ENCODE measurements around the gene OR2S2. TPM values are rescaled to one million over a fixed set of nuclear protein-coding genes. Genes with fewer than 3 reads are reported as not detected.

Gene OR2S2
- total RNA-seq, 1 experiment from 2014 or later = not detected

GRCh38 chr9:35942286-35942685 lies 15.7 kb downstream of the OR2S2 start:
- Histone ChIP-seq H3K4me3 (ENCODE audit: low read depth, low read length, poor library complexity, severe bottlenecking) (no peak overlapping the region), H3K4me1 (ENCODE audit: insufficient read depth, low read length, poor library complexity, severe bottlenecking) (peaks cover 5% of the 10 kb centered on the region), H3K27ac (ENCODE audit: low read depth, low read length, poor library complexity, severe bottlenecking) (no peak overlapping the region), H3K27me3 (replicated peaks; ENCODE audit: insufficient read depth, low read depth, low read length, poor library complexity) (no peaks in the 10 kb centered on the region), H3K9me3 (ENCODE audit: low read depth, low read length, poor library complexity, severe bottlenecking) (no peaks in the 10 kb centered on the region), H3K36me3 (ENCODE audit: insufficient read depth, low read length, poor library complexity, severe bottlenecking) (no peaks in the 10 kb centered on the region)
- BruUV-seq (replicated peaks) = no TSS peak
- ChIA-PET POLR2A (ENCODE audit: low non-redundant PET) (no interaction called here), CTCF (interaction anchor here (0.7 kb wide), 1 partner anchor 10 kb away, joined by 3 read pairs; no protein-coding TSS in a partner anchor)
- TF ChIP-seq, protein P1, sequence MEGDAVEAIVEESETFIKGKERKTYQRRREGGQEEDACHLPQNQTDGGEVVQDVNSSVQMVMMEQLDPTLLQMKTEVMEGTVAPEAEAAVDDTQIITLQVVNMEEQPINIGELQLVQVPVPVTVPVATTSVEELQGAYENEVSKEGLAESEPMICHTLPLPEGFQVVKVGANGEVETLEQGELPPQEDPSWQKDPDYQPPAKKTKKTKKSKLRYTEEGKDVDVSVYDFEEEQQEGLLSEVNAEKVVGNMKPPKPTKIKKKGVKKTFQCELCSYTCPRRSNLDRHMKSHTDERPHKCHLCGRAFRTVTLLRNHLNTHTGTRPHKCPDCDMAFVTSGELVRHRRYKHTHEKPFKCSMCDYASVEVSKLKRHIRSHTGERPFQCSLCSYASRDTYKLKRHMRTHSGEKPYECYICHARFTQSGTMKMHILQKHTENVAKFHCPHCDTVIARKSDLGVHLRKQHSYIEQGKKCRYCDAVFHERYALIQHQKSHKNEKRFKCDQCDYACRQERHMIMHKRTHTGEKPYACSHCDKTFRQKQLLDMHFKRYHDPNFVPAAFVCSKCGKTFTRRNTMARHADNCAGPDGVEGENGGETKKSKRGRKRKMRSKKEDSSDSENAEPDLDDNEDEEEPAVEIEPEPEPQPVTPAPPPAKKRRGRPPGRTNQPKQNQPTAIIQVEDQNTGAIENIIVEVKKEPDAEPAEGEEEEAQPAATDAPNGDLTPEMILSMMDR (conservative IDR thresholded peaks at IDR 0.05; ENCODE audit: low read depth, low read length) = no peak
- TF ChIP-seq EZH2 (IDR thresholded peaks at IDR 0.05; ENCODE audit: borderline replicate concordance, low read depth, low read length, poor library complexity, severe bottlenecking) = no peak
- no peak for DNase-seq (ENCODE audit: low spot score)
- intact Hi-C loops (cut with micrococcal nuclease; ENCODE audit: unreplicated experiment) = no loop called here

DNA sequence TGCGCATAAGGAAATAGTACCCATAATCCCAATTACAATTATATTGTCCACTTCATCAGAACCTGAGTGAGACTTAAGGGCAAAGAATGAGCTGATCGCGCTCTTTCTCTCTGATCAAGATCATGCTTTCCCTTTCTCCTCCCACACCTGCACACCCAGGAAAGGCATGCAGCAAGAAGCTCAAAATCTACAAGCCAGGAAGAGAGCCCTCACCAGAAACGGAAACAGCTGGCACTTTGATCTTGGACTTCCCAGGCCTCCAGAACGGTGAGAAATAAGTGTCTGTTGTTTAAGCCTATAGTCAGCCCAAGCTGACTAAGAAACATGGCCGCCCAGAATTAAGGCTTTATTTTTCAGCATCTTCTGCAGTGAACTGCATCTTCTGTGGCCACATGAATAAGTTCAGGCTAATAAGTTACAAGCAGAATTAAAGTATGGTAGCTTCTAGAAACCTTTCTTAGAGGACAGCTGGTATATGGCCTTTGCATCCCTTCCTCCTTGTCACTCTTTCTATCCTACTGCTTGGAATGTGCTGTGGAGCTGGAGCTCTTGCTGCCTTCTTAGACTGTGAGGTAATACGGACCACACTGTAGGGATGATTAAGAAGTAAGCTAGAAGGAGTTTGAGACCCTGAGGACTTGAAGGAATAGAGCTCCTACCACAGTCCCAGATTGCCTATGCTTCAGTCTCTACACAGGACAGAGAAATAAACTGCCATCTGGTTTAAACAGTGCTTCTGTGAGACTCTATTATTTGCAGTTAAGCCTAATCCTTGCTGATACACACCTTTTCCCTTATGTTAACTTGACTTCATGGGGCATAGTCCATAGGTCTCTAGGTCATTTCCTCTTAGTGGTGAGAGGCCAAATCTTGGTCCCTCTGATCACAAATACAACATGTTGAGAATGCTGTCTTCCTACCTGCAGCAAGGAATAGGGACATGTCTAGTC lies 17.2 kb downstream of the OR2S2 start:
- ChIA-PET CTCF (no interaction called here), POLR2A (ENCODE audit: low non-redundant PET) (no interaction called here)
- no TSS peak for BruUV-seq (replicated peaks)
- Histone ChIP-seq H3K27ac (ENCODE audit: low read depth, low read length, poor library complexity, severe bottlenecking) (no peak overlapping the region), H3K4me3 (ENCODE audit: low read depth, low read length, poor library complexity, severe bottlenecking) (no peak overlapping the region), H3K27me3 (replicated peaks; ENCODE audit: insufficient read depth, low read depth, low read length, poor library complexity) (no peaks in the 10 kb centered on the region), H3K4me1 (ENCODE audit: insufficient read depth, low read length, poor library complexity, severe bottlenecking) (peaks cover 5% of the 10 kb centered on the region), H3K36me3 (ENCODE audit: insufficient read depth, low read length, poor library complexity, severe bottlenecking) (no peaks in the 10 kb centered on the region), H3K9me3 (ENCODE audit: low read depth, low read length, poor library complexity, severe bottlenecking) (no peaks in the 10 kb centered on the region)
- no peak for TF ChIP-seq EZH2 (IDR thresholded peaks at IDR 0.05; ENCODE audit: borderline replicate concordance, low read depth, low read length, poor library complexity, severe bottlenecking)
- TF ChIP-seq, protein P1 (conservative IDR thresholded peaks at IDR 0.05; ENCODE audit: low read depth, low read length) = no peak
- no peak for DNase-seq (ENCODE audit: low spot score)
- intact Hi-C loops (cut with micrococcal nuclease; ENCODE audit: unreplicated experiment) = no loop called here

DNA sequence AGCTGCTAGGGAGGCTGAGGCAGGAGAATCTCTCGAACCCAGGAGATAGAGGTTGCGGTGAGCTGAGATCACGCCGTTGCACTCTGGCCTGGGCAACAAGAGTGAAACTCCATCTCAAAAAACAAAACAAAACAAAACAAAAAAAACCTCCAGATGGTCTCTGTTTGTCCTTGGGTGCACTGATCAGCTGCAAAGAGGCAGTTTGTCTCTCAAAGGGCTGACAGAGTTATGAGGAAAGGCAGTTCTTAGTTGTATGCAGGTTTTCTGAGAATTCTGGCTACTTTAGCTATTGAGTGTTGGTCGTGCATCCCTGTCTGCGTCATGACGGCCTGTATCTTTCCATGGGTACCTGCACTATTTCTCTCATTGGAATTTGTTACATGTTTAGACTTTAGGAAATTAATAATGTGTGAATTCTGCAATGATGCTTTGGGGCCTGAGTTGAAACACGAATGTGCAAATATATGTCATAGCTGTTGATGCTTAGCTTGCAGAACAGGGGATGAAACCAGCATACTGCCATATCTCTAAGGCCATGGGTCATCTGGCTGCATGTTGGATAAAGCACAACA lies 18.2 kb downstream of the OR2S2 start:
- no peak for DNase-seq (ENCODE audit: low spot score)
- Histone ChIP-seq H3K36me3 (ENCODE audit: insufficient read depth, low read length, poor library complexity, severe bottlenecking) (no peaks in the 10 kb centered on the region), H3K9me3 (ENCODE audit: low read depth, low read length, poor library complexity, severe bottlenecking) (no peaks in the 10 kb centered on the region), H3K4me1 (ENCODE audit: insufficient read depth, low read length, poor library complexity, severe bottlenecking) (no peaks in the 10 kb centered on the region), H3K27ac (ENCODE audit: low read depth, low read length, poor library complexity, severe bottlenecking) (no peak overlapping the region), H3K27me3 (replicated peaks; ENCODE audit: insufficient read depth, low read depth, low read length, poor library complexity) (no peaks in the 10 kb centered on the region), H3K4me3 (ENCODE audit: low read depth, low read length, poor library complexity, severe bottlenecking) (no peak overlapping the region)
- TF ChIP-seq, protein P1 (conservative IDR thresholded peaks at IDR 0.05; ENCODE audit: low read depth, low read length) = no peak
- no peak for TF ChIP-seq EZH2 (IDR thresholded peaks at IDR 0.05; ENCODE audit: borderline replicate concordance, low read depth, low read length, poor library complexity, severe bottlenecking)
- no TSS peak for BruUV-seq (replicated peaks)
- CTCF ChIA-PET = no interaction called here
- POLR2A ChIA-PET (ENCODE audit: low non-redundant PET) = no interaction called here
- intact Hi-C loops (cut with micrococcal nuclease; ENCODE audit: unreplicated experiment) = no loop called here

Measured in A673 (cell line).